Ureter (tissue), 1 donor: ENCODE measurements around the gene LGMN. TPM values are rescaled to one million over a fixed set of nuclear protein-coding genes. Genes with fewer than 3 reads are reported as not detected.

Experiments used
- DNase-seq: peaks from one replicate; pipeline ENCODE4 v3.0.0-alpha.2; 2020; ENCODE audit warnings: low spot score
- total RNA-seq: library from RNA; stranded (reverse); gene quantifications from one replicate; pipeline ENCODE4 v1.2.4, GENCODE V29; 2023
- donor health status: DM: yes; HTN: yes; CAD: no.

The LGMN gene
- total RNA-seq, 1 donor from 2014 or later: 100 TPM

GRCh38 chr14:92726135-92726932, 22.1 kb downstream of the LGMN start:
- DNase-seq: peak; percentile 81

DNA sequence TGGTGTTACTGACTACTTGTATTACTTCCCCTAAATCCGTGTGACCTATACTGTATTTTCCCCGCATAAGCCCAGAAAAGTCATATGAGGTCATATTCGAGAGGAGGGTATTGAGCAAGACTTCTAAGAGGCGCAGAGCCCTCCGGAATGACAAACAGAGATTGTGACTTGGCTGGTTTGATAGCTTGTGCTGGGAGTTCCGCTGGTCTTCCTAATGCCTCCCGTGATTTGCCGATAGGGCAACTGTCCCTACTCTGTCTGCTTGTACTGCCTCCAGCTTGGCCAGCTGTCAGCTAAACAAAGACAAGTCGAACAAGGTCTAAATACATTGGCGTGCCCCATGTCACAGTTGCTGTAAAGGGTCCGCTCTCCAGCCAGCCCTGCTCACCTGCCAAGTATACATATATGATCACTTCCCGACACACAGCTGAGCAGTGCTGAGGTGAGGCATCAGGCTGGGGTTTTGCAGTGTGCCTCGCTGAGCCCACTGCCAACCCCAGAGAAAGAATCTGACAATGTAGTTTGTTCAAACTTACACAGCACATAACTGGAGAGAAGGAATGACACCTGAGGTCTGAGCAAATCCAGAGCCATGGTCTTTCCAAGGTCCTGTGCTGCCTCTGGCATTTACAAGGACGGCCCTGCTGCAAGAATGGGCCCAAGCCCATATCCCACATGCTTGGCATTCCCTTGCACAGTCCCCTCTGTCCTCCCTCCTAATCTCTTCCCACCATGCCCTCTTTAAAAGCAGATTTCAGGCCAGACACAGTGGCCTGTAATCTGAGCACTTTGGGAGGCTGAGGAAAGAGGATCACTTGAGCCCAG, 23.7 kb downstream of the LGMN start:
- DNase-seq: no peak

DNA sequence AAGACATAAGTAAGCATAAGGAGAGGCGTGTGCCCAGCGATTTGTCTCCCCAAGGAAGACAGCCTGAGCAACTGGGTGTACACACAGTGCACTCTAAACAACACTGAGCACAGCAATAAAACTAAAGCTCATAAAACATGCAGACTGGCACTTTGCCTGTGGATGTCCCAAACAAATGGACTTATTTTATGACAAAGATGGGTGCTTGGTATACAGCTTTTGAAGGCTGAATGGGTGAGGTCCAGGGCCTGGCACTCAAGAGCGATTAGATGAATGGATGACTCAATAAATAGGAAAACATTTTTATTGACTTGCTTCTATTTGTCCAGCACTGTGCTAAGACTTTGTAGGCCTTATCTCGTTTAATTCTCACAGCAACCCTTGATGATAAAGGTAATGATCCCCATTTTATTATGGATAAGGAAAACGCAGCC, 28.5 kb downstream of the LGMN start:
- peak; percentile 62 for DNase-seq

DNA sequence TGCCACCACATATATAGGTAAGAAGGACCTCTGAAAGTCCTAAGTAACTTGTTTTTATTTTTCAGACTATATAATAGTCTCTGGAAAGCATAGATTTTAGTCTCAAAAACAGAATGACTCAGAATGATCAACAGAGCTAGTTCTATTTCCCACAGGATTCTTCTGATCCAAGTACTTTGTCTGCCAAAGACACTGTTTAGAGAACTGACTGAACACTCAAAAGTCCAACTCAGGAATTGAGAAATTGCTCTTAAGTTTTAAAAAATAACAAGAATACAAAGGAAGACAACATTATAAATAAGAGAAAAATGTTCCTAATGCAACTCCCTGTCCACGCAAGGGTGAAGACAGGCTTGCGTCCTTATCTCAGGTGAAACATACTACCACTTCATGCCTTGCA, 29.0 kb downstream of the LGMN start:
- DNase-seq: no peak

- no peak for DNase-seq
Observed at GRCh38 chr14:92718664-92719063, 29.8 kb downstream of the LGMN start.

DNA sequence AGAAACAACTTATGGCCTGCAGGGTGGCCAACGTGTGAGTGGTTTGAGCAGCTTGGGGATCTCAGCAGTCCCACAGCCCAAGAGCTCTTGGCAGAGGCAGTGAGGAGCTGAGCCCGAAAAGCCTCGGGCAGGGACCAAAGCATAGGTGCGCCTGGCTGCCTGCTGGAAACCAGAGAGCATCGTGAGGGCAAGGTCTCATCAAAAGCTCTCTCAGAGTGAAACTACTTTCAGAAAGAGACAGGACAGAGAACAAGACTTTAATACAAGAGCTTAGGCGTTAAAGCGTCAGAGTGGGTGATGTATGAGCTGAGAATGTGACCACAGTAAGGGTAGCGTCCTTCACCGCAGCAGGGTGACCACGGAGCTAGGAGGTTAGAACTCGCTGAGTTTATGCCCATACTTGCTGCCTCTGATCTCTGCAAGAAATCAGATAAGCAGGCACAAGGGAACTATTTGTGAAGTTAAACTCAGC, 30.8 kb downstream of the LGMN start:
- no peak for DNase-seq

DNA sequence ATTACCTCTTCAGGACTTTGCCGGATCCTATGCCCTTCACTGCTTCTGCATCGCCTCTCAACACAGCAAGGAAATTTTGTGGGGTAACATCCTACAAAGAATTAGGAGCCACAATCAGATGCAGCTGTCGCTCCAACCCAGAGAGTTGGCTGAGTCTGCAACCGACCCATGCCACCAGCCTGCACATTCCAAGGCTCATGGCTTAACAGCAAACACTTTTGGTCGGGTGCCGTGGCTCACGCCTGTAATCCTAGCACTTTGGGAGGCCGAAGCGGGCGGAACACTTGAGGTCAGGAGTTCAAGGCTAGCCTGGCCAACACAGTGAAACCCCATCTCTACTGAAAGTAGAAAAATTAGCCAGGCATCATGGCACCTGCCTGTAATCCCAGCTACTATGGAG, 32.3 kb downstream of the LGMN start:
- DNase-seq: no peak

GRCh38 chr14:92714739-92715307, 33.6 kb downstream of the LGMN start:
- peak; percentile 77 for DNase-seq

DNA sequence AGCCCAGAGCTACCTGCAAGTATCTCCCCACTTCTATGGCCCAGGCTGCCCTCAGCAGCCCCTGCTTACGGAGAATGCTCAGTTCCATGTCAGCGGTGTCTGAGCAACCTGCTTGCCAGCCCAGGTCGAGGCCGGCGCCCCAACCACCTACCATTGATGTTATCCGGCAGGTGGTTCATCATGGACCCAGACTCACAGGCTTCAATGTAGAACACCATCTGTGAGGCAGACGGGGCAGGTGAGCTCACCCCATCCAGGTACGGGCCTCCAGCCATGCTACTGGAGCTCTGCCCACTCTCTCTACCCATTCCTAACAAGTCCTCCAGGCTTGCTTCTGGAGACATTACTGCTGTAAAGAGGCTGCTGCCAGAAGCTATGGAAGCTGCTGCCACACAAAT, 35.8 kb downstream of the LGMN start:
- DNase-seq: no peak

- no peak for DNase-seq
Observed at GRCh38 chr14:92711976-92712653, 36.3 kb downstream of the LGMN start.

DNA sequence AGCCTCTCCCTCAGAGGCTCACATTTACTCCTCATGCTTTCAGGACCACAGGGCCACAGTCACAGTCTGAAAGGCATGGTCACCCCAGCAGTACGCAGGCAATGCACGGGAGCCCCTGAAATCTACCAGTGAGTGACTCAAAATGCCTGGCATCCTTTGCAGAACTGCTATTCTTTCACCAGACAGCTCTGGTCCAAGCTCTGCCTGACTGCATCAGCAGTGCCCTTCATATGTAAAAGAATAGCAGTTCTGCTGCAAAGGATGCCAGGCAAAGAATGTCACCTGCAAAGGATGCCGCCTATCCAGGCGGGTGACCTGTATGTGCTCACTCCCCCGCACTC, 38.5 kb downstream of the LGMN start:
- DNase-seq: no peak

DNA sequence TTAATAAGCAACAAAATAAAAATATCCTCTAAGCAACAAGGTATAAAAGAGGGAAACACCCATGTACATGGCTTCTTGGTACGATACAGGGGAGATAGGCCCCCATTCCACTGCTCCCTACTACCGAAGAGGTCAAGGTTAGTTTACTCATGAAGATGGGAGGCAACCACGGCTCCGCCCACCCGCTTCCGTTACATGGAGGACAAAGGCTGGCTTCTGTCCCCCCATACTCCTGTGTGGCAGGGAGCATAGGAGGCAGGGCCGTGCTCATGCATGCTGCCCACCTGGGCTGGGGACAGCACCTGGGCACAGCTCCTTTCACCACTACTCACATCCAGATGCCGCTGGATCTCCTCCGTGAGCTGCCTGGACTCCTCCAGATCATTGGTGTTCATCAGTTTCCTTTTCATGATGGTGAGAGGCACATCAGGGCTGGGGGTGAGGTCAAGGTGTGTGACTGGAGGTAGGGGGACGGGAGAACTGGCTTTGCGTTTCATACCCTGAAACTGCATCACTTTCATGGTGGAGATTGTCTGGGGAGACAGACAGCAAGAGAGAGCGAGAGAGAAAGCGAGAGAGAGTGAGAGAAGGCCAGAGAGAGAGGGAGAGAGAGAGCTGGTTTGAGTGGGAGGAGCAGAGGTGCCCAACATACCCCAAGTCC, 39.0 kb downstream of the LGMN start:
- no peak for DNase-seq

DNA sequence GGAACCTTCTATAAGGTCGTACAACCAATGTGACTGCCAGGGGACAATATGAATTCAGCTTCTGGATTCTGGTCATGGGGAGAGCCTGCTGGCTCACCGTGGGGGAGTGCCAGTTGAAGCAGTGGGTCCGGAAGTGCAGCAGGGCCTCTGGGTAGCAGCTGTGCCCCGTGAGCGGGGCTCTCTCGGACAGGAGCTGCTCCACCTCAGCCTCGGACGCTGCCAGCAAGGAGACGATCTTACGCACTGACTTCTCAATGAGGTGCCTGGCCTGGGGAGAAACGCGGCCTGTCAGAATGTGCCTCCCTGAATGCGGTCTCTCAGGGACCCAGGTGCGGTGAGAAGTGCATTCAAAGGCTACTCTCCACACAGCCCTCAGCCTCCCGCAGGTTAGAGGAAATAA, 42.0 kb downstream of the LGMN start:
- no peak for DNase-seq

DNA sequence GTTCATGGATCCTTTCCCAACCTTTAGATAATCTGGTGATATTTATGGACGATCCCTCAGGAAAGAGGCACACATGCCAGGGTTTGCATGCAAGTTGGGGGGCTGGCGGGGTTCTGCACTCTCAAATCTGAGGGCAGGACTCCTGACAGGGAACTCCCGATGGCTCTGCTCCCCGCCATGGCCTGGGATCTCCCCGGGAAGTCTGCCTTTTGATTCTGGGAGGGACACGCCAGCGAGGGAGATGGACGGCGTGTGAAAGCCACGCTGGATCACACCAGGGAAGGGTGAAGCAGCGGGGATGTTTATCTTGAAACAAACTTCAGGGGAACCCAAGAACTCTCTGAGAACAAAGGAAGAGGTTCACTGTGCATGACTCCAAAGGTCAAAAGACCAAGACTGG, 43.6 kb downstream of the LGMN start:
- no peak for DNase-seq

DNA sequence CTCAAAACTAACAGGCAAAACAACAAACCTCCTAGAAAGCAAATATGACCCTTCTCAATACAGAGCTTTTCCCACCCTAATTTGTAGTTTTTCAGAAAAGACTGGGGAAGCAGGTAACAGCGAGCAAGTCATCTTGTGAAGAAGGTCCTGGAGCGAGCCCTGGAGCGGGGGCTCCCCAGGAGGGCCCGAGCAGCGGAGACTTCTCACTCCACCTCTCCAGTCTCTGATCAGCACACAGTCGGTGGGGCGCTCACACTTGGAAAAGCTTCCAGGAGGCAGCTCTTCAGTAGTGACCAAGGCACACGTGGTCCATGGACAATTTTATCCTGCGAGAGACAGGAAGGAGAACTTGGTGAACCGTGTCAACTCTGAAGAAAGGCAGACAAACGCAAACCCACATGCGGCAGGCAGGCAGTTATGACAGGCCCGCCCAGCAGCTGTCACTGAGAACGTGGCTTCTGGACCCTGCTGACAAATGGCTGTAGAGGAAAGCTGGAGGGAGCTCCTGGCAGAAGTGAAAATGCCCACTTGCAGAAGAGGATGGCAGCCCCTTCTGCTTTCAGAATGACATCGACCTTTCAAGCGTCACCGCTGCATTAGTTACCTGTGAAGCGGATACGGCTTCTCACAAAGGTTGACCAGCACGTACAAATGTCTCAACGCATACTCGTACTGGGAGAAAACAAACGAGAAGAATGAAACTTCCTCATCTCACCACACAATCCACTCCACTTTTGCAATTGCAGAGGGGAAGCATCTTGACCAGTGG, 44.2 kb downstream of the LGMN start:
- no peak for DNase-seq

GRCh38 chr14:92703516-92703915, 44.9 kb downstream of the LGMN start:
- DNase-seq: no peak

DNA sequence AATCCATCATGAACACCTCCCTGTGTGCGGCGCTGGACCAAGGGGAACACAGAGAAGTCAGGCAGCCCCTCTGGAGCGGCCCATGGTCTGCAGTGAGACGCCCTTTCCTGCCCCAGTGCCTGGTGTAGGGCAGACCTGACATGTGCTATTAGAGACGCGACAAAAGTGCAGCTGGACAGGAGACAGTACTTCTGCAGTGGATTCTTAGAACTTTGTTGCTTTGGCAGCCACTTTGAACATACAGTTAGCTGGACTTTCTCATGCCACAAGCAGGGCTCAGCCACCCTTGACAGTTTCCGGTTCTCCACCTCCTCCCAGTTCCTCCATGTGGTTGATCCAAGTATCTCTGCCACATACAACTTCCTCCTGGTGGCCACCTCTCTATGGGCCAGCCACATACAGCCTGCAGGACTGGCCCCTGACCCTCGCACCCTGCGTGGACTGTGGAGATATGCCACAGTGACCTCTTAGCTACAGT, 45.9 kb downstream of the LGMN start:
- no peak for DNase-seq

- DNase-seq: no peak
Observed at GRCh38 chr14:92701826-92702225, 46.6 kb downstream of the LGMN start.

GRCh38 chr14:92698393-92698792, 50.0 kb downstream of the LGMN start:
- DNase-seq: no peak

DNA sequence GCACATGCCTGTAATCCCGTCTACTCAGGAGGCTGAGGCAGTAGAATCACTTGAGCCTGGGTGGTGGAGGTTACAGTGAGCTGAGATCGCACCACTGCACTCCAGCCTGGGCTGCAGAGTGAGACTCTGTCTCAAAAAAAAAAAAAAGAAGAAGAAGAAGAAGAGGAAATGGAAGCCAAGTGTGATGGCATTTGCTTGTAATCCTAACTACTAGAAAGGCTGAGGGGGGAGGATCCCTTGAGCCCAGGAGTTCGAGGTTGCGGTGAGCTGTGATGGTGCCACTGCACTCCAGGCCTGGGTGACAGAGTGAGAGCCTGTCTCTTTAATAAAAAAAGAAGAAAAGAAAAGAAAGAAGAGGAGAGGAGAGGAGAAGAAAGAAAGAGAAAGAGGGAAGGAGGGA, 52.1 kb downstream of the LGMN start:
- DNase-seq: no peak

DNA sequence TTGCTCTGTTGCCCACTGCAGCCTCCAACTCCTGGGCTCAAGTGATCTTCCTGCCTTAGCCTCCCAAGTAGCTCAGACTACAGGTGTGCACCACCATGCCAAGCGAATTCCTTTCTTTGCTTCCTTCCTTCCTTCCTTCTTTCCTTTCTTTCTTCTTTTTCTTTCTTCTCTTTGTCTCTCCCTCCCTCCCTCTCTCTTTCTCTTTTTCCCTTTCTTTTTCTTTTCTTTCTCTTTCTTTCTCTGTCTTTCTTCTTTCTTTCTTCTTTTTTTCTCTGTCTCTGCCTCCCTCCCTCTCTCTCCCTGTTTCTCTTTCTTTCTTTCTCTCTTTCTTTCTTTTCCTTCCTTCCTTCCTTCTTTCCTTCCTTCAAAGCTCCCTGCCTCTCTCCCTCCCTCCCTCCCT, 52.9 kb downstream of the LGMN start:
- no peak for DNase-seq
